ENCODE measurements around the gene ELF5.
A peak's percentile ranks its signal among the peaks of the same experiment; 100 is the strongest.

ELF5 gene

GRCh38 chr11:34454308-34455032, 59.1 kb downstream of the ELF5 start:
- no peak for DNase-seq (ENCODE audit: low spot score)

GRCh38 chr11:34451053-34451452, 62.5 kb downstream of the ELF5 start:
- no peak for DNase-seq (ENCODE audit: low spot score)

DNA sequence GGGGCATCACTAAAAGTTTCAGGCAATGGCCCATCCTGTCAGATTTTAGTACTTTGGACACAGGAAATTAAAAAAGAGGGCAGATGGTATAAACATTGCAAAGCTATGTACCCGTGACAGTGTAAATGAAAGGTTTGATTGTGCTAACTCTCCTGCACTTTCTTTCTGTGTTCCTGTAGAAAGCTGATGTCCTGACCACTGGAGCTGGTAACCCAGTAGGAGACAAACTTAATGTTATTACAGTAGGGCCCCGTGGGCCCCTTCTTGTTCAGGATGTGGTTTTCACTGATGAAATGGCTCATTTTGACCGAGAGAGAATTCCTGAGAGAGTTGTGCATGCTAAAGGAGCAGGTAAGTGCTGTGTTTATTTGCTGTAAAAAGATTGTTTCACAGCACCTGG, 64.6 kb downstream of the ELF5 start:
- DNase-seq (ENCODE audit: low spot score) = no peak

GRCh38 chr11:34448223-34448994, 65.2 kb downstream of the ELF5 start:
- DNase-seq (ENCODE audit: low spot score) = no peak

DNA sequence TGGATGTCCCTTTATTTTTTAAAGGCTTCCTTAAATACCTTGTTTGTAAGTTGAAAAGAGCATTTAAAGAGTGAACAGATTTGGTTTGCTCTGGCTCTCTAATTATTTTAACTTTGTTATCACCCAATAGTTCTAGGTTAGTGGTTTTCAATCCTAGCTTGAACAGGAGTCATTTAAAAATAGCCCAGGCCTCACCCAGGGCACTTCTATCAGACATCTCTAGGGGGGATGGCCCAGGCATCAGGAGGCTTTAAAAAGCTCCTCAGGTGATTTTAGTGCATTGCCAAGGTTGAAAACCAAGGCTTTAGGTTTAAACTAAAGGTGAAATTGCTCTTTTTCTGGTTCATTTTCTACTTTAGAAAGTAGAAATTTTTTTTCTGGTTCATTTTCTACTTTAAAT, 66.5 kb downstream of the ELF5 start:
- DNase-seq (ENCODE audit: low spot score) = no peak

DNA sequence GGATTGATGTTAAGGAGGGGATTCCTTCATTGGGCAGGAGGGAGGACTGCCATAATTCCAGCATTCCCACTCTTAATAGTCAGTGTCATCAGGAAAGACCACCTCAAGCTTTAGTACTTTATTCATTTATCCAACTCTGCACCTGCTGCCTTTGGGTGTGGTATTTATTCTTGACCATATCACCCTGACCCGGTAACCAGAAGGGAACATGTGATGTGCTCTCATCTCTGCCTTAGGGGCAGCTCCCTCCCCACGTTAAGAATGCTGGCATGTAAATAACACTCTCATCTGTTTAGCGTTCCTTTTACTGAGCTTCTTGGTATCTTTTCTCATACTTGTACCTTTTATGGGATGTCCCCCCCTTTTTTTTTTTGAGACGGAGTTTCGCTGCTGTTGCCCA, 67.2 kb downstream of the ELF5 start:
- DNase-seq (ENCODE audit: low spot score) = no peak

GRCh38 chr11:34445956-34446355, 67.6 kb downstream of the ELF5 start:
- DNase-seq (ENCODE audit: low spot score) = no peak

GRCh38 chr11:34444428-34444827, 69.2 kb downstream of the ELF5 start:
- DNase-seq (ENCODE audit: low spot score) = no peak

DNA sequence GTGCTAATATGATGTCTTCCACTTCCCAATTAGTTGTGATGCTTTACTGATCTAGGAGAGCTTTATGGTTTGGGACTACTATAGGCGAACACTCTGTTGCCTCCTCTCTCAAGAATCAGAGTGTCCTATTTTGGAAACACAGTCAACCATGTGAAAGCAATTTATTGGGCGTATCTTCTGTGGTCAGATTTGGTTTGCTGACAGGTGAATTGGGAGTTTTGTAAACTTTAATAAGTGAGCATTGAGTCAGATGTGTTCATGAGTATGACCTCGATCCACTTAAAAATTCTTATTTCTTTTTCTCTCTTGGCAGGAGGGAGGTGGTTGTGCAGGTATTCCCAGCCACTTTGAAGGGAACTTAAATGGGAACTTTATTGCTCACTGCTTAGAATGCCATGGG, 70.5 kb downstream of the ELF5 start:
- DNase-seq (ENCODE audit: low spot score) = no peak

- no peak for DNase-seq (ENCODE audit: low spot score)
Observed at GRCh38 chr11:34441814-34442213, 71.8 kb downstream of the ELF5 start.

GRCh38 chr11:34439610-34440198, 73.9 kb downstream of the ELF5 start:
- DNase-seq (ENCODE audit: low spot score) = no peak

DNA sequence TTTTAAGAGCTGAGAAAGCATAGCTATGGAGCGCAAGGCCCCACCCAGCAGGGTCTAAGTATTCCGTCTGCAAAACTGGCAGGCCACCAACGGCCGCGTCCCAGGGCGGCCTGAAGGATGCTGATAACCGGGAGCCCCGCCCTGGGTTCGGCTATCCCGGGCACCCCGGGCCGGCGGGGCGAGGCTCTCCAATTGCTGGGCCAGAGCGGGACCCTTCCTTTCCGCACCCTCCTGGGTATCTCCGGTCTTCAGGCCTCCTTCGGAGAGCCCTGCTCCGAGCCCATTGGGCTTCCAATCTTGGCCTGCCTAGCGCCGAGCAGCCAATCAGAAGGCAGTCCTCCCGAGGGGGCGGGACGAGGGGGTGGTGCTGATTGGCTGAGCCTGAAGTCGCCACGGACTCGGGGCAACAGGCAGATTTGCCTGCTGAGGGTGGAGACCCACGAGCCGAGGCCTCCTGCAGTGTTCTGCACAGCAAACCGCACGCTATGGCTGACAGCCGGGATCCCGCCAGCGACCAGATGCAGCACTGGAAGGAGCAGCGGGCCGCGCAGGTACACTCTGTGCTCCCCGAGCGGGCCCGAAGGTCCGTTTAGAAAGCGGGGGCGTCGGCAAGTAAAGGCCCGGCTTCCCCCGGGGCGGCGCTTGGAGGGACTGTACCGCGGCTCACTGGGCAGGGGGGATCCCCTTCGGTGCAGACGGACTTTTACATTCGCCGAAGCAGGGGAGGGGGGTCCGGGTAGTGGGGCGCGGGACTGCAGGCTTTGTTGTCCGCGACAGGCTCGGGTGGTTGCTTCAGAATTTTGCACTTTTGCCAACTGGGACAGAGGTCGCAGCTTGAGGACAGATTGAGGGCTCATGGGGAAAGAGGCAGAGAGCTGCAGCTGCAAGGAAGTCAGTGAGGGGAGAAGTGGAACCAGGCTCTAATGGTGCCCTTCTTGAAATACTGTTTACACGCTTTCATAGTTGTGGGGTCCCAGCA, 74.8 kb downstream of the ELF5 start, which contains the start of gene CAT:
Gene CAT (plus strand): TSS at position 406 of the 979 bp plus-strand sequence. CDS start 80 bp downstream, at position 486.
- DNase-seq (ENCODE audit: low spot score) = peak; percentile 98

GRCh38 chr11:34437224-34438125, 76.1 kb downstream of the ELF5 start:
- no peak for DNase-seq (ENCODE audit: low spot score)

GRCh38 chr11:34433899-34434298, 79.7 kb downstream of the ELF5 start:
- DNase-seq (ENCODE audit: low spot score) = no peak

DNA sequence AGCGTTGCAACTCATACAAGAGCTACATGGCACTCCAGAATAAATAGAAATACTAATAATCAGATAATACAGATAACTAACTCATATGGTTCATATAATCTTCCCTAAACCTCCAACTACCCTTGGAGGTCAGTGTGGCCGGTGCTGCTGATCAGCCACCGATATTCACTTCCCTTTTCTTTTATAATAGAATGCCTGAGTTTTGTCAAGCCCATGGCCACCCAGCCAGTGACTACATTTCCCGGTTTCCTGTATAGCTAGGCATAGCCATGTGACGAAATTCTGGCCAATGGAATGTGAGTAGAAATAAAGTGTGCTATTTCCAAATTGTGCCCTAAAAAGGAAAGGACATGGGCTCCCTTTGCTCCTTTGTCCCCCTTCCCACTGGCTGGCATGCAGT, 80.8 kb downstream of the ELF5 start:
- DNase-seq (ENCODE audit: low spot score) = no peak

DNA sequence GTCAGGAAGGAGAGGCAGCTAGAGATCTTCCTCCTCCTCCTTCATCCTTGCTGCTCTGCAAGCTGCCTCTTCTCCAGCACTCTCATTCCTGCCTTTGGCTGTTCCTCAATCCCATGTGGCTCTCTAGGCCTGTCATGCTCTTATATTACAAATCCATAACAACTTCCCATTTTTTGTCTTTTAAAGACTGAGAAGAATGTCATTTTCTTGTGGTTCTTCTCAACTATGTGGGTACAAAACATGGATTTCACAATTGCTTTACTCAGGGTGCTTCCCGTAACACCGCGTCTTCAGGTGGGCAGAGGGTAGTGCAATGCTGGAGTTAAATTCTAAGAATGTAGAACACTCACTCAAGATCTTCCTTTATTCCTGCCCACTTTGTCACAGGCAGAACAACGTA, 81.6 kb downstream of the ELF5 start:
- no peak for DNase-seq (ENCODE audit: low spot score)
